Ishikawa (cell line): ENCODE measurements around the gene TRIM71.

Experiments used
- CEBPB ChIP-seq: IDR thresholded peaks from 2 replicates; pipeline ENCODE4 v1.6.1; 2012
- CREB1 ChIP-seq: IDR thresholded peaks from 2 replicates; pipeline ENCODE4 v1.6.1; 2012; ENCODE audit warnings: low read depth
- EGR1 ChIP-seq: IDR thresholded peaks from 2 replicates; pipeline ENCODE4 v1.6.1; 2012
- EP300 ChIP-seq: IDR thresholded peaks from 2 replicates; pipeline ENCODE4 v1.6.1; 2012; ENCODE audit warnings: borderline replicate concordance
- FOXM1 ChIP-seq: IDR thresholded peaks from 2 replicates; pipeline ENCODE4 v1.6.1; 2012; ENCODE audit warnings: low read depth, borderline replicate concordance
- NFIC ChIP-seq: IDR thresholded peaks from 2 replicates; pipeline ENCODE4 v1.6.1; 2012
- RAD21 ChIP-seq: IDR thresholded peaks from 2 replicates; pipeline ENCODE4 v1.6.1; 2012; ENCODE audit warnings: low read depth
- TAF1 ChIP-seq: IDR thresholded peaks from 2 replicates; pipeline ENCODE4 v1.6.1; 2012; ENCODE audit warnings: low read depth, mild to moderate bottlenecking
- TCF12 ChIP-seq: IDR thresholded peaks from 2 replicates; pipeline ENCODE4 v1.6.1; 2012; ENCODE audit warnings: low read depth
- YY1 ChIP-seq: IDR thresholded peaks from 2 replicates; pipeline ENCODE4 v1.6.1; 2012; ENCODE audit warnings: low read depth
- TF ChIP-seq, protein P1 (sequence below): IDR thresholded peaks from 2 replicates; pipeline ENCODE4 v1.6.1; 2012; ENCODE audit warnings: low read depth, mild to moderate bottlenecking
- TF ChIP-seq, protein P2 (sequence below): IDR thresholded peaks from 2 replicates; pipeline ENCODE4 v1.6.1; 2012
- TF ChIP-seq, protein P3 (sequence below): IDR thresholded peaks from 2 replicates; pipeline ENCODE4 v1.6.1; 2012

DNA sequence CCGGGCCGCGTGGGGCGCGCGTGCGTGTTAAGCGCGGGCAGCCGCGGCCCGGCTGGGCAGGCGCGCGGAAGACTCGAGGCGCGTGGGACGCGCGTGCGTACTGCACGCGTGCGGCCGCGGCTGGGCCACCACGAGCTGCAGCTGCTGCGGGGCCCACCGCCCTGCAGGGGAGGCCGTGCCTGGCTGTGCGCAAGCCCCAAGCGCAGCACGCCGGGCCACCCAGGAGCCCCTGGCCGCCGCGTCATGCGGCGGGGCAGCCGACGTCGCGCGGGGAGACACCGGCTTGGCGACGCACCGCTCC, 590 bp upstream of the TRIM71 start:
- TF ChIP-seq, protein P1, sequence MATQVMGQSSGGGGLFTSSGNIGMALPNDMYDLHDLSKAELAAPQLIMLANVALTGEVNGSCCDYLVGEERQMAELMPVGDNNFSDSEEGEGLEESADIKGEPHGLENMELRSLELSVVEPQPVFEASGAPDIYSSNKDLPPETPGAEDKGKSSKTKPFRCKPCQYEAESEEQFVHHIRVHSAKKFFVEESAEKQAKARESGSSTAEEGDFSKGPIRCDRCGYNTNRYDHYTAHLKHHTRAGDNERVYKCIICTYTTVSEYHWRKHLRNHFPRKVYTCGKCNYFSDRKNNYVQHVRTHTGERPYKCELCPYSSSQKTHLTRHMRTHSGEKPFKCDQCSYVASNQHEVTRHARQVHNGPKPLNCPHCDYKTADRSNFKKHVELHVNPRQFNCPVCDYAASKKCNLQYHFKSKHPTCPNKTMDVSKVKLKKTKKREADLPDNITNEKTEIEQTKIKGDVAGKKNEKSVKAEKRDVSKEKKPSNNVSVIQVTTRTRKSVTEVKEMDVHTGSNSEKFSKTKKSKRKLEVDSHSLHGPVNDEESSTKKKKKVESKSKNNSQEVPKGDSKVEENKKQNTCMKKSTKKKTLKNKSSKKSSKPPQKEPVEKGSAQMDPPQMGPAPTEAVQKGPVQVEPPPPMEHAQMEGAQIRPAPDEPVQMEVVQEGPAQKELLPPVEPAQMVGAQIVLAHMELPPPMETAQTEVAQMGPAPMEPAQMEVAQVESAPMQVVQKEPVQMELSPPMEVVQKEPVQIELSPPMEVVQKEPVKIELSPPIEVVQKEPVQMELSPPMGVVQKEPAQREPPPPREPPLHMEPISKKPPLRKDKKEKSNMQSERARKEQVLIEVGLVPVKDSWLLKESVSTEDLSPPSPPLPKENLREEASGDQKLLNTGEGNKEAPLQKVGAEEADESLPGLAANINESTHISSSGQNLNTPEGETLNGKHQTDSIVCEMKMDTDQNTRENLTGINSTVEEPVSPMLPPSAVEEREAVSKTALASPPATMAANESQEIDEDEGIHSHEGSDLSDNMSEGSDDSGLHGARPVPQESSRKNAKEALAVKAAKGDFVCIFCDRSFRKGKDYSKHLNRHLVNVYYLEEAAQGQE = no peak
- TF ChIP-seq EP300 = no peak
- no peak for TF ChIP-seq YY1
- no peak for TF ChIP-seq CREB1
- TF ChIP-seq TAF1 = no peak
- TF ChIP-seq, protein P2, sequence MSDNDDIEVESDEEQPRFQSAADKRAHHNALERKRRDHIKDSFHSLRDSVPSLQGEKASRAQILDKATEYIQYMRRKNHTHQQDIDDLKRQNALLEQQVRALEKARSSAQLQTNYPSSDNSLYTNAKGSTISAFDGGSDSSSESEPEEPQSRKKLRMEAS = peak; percentile 7; the same call in 1 of the 2 replicates
- no peak for TF ChIP-seq NFIC
- TF ChIP-seq TCF12 = no peak
- TF ChIP-seq RAD21 = no peak
- TF ChIP-seq EGR1 = no peak
- no peak for TF ChIP-seq CEBPB
- TF ChIP-seq, protein P3, sequence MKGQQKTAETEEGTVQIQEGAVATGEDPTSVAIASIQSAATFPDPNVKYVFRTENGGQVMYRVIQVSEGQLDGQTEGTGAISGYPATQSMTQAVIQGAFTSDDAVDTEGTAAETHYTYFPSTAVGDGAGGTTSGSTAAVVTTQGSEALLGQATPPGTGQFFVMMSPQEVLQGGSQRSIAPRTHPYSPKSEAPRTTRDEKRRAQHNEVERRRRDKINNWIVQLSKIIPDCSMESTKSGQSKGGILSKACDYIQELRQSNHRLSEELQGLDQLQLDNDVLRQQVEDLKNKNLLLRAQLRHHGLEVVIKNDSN = no peak
- TF ChIP-seq FOXM1 = no peak
